Measurements from ENCODE around the gene TBC1D14. TPM values are rescaled to one million over a fixed set of nuclear protein-coding genes. Genes with fewer than 3 reads are reported as not detected.
A peak's percentile ranks its signal among the peaks of the same experiment; 100 is the strongest.

Gene TBC1D14
- total and polyA plus RNA-seq, 9 of the 15 experiments (the other 6 are each of a cell fraction or from before 2014, with no cell fraction given) = 2.1 to 59.6 (median 44.8) TPM

- TF ChIP-seq ZNF561 (CRISPR knock-in tag; conservative IDR thresholded peaks at IDR 0.05) (no peak), L3MBTL2 (IDR thresholded peaks at IDR 0.05) (peak; percentile 88), ASH1L (IDR thresholded peaks at IDR 0.05; ENCODE audit: borderline replicate concordance, low read depth, partially characterized antibody) (peak; percentile 54), SRF (CRISPR knock-in tag; IDR thresholded peaks at IDR 0.05) (0 out of 4 replicates have a peak, but pooled peaks of 1 of the 2 experiments have one; percentile 6), NR3C1 (CRISPR knock-in tag; IDR thresholded peaks at IDR 0.05) (no peak), ZNF274 (IDR thresholded peaks at IDR 0.05; ENCODE audit: borderline replicate concordance, low read depth, low read length) (no peak), E2F4 (CRISPR knock-in tag; IDR thresholded peaks at IDR 0.05; ENCODE audit: low read depth) (no peak), SMARCC2 (IDR thresholded peaks at IDR 0.05; ENCODE audit: low read depth) (no peak), POLR2A (conservative IDR thresholded peaks at IDR 0.05) (no peak), VEZF1 (CRISPR knock-in tag; IDR thresholded peaks at IDR 0.05) (peak; percentile 81), STAT6 (CRISPR knock-in tag; IDR thresholded peaks at IDR 0.05) (peak; percentile 75), ZNF655 (CRISPR knock-in tag; IDR thresholded peaks at IDR 0.05) (no peak), CXXC5 (CRISPR knock-in tag; IDR thresholded peaks at IDR 0.05) (peak; percentile 84), CHD2 (IDR thresholded peaks at IDR 0.05; ENCODE audit: low read depth, low read length) (peak; percentile 54), PHF8 (IDR thresholded peaks at IDR 0.05; ENCODE audit: borderline replicate concordance, low read length) (peak; percentile 35; the same call in 1 of the 2 replicates), ZNF592 (IDR thresholded peaks at IDR 0.05) (no peak), ZNF239 (CRISPR knock-in tag; IDR thresholded peaks at IDR 0.05) (no peak)
These were observed 133.1 kb downstream of the TBC1D14 start (continued) for GRCh38 chr4:7042503-7043283.

Measured in K562 (cell line).